ENCODE data around the gene HAND2.

- TF ChIP-seq CREB1 (IDR thresholded peaks at IDR 0.05): no peak
- no peak for TF ChIP-seq CTCF (IDR thresholded peaks at IDR 0.05; ENCODE audit: control extremely low read depth in 1 of 3, insufficient read depth in 1 of 3, low read depth in 1 of 3, low read length in 3 of 3)
- TF ChIP-seq JUN (IDR thresholded peaks at IDR 0.05; ENCODE audit: low read depth, low read length): no peak
- no peak for TF ChIP-seq ATF3 (IDR thresholded peaks at IDR 0.05; ENCODE audit: insufficient read depth, low read depth, low read length)
Measured at GRCh38 chr4:173534434-173534833, 4.4 kb upstream of the HAND2 start.
